HG03571 (cell line): ENCODE data around the gene NCS1.

Source experiments
- ATAC-seq: cut with Tn5 transposase; IDR thresholded peaks from one replicate; pipeline ENCODE4 v1.9.1; 2021; ENCODE audit not compliant: unreplicated experiment

Gene NCS1

GRCh38 chr9:130172161-130172857 lies at the start of gene NCS1:
NCS1 (plus strand) TSS chr9:130172404; CDS start chr9:130172664, 260 bp downstream.
- ATAC-seq: no peak

GRCh38 chr9:130122456-130122855 lies 49.7 kb upstream of the NCS1 start:
- no peak for ATAC-seq

- ATAC-seq: no peak
Measured at GRCh38 chr9:130124085-130124860, 47.9 kb upstream of the NCS1 start.

DNA sequence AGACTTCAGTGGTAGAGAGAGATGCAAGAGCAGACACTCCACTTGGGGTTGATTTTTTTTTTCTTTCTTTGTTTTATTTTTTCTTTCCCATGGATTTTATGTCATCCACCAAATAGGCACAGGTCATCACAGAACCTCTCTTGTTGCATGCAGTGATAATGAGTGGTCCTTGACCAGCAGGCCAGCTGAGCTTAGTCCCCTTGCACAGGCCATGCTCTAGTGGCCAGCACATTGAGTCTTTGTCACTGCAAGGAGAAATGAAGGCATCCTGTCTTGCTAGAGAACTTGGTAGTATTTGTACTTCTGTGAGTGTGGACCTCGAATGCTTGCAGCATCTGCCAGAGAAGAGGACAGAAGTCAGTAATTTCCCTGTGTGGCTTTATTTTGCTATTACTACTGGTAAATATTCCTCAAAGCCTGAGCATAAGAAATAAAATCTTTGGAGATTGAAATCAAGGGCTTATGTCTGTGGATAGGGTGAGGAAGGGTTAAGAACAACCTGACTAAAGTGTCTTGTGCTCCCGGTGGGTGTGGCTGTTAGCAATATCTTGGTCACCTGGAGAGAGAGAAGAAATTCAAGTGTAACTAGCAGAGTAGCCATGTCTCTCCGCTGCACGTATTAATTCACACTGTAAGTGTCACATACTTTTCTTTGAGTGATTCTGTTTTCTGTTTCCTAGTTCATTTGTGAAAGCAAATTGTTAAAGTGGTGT lies 45.3 kb upstream of the NCS1 start:
- ATAC-seq: no peak

GRCh38 chr9:130128251-130128650 lies 44.0 kb upstream of the NCS1 start:
- ATAC-seq: peak; percentile 73

DNA sequence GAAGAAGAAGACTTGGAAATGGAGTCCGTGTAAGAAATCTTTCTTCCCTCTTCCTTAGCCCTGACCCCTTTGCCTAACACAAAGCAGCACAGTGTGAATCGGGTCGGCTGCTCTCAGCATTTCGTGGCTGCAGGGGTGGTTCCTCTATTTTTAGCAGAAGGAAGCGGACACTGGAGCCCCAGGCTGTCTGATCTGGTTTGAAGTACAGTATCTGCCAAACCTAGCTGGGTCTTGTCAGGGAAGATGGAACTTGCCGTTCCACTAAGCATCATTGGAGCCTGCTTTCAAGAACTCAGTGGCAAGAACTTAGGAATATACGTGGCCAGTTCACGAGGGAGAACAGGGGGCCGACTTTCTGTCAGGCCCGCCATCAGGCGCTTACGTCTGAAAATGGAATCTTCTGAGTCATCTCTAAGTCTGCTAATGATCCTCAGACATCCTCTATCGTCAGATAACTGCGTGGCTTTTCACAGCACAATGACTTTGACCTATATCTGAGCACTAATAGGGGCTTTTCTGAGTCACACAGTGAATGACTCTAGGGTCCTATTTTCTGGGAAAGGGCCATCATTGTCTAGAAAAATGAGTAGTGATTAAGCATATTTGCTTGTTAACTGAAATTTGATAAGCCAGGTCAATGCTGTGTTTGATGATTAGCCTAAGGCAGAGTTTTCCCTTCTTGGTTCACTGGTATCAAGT lies 43.3 kb upstream of the NCS1 start:
- peak; percentile 59 for ATAC-seq

DNA sequence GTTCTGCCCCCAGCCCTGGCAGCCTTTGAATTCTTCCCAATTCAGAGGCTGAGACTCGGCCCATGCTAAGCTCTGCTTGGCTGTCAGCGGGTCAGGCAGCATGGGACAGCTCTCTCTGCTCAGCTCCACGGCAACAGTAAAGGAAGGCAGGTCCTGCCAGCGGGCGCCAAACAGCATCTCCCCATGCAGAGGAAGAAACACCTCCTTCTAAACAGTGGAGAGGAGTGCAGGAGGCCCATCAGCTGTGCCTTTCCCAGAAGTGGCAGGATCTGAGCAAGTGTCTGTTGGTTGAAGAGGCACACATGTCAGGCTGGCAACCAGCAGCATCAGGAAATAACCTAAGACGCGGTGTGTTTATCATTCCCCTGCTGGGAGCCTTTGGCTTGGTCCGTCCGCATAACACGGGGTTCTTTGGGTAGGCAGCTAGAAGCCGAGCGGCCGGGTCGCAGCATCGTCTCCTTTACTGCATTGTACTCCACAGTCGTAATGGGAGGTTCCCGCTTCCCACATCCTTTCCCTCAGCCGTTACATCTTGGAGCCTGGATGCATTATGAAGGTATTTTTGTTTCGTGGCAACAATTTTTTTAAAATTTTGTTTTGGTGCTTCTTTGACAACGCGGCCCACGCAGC lies 42.7 kb upstream of the NCS1 start:
- no peak for ATAC-seq

- ATAC-seq: no peak
Measured at GRCh38 chr9:130132746-130133145, 39.5 kb upstream of the NCS1 start.

- no peak for ATAC-seq
Measured at GRCh38 chr9:130137081-130137640, 35.0 kb upstream of the NCS1 start.

DNA sequence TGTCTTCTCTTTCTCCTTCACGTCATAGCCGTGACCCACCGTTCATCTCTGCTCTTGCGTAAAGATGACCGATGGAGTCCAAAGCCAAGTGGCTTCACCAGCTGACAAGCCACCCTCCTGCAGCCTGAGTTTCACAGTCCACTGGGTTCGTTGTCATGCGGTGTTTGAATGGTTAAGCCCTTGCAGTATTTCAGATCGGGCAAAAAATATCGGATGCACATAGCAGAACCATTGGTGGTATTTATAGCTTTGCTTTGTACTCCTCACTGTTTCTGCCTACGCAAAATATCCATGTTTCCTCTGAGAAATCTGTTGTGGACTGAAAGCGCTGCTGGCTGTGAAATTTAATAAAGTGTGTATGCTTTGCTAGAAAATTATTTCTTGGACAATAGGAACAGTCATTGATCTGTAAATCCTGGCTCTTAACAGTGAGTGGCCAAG lies 34.5 kb upstream of the NCS1 start:
- ATAC-seq: no peak

DNA sequence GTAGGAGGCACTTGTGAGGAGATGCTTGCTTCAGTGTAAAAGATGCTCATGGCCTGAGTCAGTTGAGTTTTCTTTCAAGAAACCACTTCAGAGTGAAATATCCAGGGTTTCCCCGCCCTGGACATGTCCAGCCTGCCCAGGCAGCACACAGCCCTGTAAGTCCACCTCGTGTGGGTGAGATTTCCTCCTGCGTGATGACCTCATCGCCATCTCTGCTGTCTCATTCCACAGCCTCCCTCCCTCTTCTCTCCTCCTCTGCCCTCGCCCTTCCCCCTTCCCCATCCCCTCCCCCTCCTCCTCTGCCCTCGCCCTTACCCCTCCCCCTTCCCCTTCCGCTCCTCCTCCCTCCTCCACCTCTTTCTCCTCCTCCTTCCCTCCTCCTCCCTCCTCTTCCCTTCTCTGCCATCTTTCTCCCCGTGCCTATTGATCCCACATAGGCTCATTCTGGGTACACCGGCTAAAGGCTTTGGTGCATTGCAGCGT lies 34.0 kb upstream of the NCS1 start:
- no peak for ATAC-seq

DNA sequence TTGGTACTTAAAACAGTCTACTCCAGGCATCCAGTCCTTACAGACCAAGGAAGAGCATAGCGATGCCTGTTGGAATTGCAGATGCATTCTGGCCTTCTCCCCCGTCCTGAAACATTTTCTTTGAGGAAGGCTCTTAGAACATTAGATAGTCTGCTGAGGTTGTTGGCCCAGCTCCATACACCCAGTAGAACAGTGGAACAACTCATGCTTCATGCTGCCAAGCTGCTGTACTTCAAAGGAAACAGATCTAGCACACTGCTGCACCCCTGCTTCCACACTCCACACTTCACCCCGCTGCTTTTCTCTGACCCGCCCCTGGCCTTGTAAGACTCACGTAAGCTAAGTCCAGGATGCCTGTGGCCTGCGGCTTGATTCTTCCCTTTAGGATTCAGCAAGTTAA lies 33.4 kb upstream of the NCS1 start:
- no peak for ATAC-seq

DNA sequence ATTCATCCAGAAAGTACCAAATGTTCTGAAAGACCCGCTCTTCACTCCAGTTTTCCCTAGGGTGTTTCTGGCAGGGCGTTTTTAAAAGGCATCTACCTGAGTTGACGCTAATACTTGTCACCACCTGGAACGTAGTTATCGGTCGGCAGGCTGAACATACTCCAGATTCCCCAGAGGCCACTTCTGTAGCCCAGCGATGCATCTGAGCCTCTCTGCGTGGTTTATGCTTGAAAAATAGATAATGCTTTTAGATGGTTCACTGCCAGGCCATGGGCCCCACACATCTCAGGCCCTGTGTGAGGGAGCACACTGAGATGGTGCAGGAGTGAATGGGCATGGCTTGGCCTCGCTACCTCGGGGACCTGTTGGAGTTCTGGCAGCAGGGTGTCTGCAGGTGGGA lies 33.0 kb upstream of the NCS1 start:
- ATAC-seq: no peak

DNA sequence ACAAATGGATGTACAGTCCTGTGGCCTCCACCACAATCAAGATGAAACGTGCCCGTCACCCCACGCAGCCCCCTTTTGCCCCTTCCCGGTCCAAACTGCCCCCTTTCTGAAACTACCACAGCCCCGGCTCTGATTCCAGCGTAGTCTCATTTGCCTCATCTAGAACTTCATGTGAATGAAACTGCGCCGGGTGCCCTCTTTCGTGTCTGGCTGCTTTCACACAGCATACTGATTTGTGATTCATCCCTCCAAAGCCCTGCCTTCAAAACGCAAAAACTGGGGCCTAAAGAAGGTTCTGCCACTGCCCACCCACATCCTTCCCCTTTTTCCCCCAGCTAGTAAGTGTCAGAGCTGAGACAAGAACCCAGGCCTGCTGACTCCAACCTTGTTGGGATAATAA lies 31.5 kb upstream of the NCS1 start:
- no peak for ATAC-seq

DNA sequence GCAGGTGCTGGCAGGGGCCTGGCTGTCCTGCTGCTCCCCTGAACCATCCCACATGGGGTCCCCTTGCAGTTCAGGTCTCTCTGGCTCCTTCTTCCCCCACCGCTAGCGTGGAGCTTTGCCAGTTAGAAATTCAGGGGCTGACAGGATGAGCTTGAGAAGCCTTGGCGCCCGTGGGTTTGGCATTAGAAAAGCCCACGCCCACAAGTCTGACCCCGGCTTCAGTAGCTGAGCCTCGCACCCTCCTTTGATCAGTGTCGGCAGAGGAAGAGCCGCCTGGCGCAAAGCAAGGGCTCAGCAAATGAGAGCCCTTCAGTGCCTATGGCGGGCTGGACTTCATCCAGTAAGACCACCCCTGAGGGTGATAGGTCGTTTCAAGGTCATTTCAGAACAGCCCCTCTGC lies 30.1 kb upstream of the NCS1 start:
- ATAC-seq: no peak

DNA sequence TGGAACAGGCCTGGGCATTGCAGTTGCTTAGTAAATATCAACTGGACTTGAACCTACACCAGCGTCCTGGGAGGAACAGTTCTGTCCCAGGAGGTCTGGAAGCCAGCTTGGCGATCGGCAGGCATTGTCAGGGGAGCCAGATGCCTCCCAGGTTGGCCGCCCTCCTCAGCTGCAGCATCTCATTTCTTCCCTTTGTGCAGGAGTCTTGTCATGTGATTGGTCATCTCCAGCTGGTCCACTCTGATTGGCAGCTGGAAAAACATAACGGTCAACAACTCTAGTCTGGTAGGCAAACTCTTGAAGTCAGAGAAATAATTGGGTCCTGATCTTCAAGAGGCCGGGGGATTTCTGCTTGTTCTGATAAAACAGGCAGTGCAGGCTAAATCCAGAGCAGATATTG lies 29.6 kb upstream of the NCS1 start:
- ATAC-seq: no peak

GRCh38 chr9:130143279-130143893 lies 28.8 kb upstream of the NCS1 start:
- no peak for ATAC-seq

DNA sequence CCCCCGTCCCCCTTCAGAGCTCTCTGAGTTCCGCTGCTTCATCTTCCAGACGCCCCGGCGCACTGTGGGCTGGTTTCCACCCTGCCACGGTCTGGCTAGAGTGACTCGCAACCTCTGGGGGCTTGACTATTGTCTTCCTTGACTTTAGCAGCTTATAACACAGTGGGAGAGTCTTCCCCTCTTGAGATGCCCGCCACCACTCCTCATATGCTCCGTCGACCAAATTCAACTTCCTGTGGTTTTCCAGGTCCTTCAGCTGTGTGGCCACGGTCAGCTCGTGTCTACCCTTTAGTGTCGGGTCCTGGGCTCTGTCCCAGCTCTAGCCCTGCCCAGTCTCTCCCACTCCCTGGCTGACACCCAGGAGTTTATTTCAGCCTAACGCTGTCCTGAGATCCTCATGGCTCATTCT lies 28.2 kb upstream of the NCS1 start:
- no peak for ATAC-seq

DNA sequence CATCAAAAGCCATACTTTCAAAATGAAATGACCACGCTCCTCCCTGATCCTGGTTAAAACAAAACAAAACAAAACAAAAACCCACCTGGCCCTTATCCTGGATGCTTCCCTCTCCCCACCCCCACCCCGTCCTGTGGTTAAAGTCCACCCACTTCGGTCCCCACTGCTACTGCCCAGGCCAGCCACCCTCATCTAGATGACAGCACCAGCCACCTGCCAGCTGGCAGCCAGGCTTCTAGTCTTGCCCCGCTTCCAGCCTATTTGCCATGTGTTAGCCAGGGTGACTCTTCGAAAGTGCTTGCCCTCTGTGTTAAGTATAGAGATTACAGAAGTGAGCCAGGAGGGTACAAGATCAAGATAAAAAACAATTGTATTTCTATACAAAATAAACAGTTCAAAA lies 27.5 kb upstream of the NCS1 start:
- ATAC-seq: no peak

- ATAC-seq: no peak
Measured at GRCh38 chr9:130145658-130146057, 26.5 kb upstream of the NCS1 start.
